Smooth muscle cell of the brain vasculature (primary cell): ENCODE data around the gene MFF.
"Not testable (repeated sequence)": the region's sequence is repeated elsewhere in the genome, so short reads cannot be mapped to it uniquely, and the experiment has no call there.

Experiments used
- DNase-seq: peaks from one replicate; pipeline ENCODE4 v3.0.0-alpha.2; 2012; ENCODE audit warnings: low read depth, low spot score

Gene MFF

GRCh38 chr2:227377467-227378351 lies 52.7 kb downstream of the MFF start:
- no peak for DNase-seq

GRCh38 chr2:227378371-227378782 lies 53.3 kb downstream of the MFF start:
- no peak for DNase-seq

GRCh38 chr2:227379095-227379494 lies 54.0 kb downstream of the MFF start, which contains the start of gene TM4SF20:
TSS of gene TM4SF20 (minus strand) at chr2:227379306. CDS start at chr2:227379268, 38 bp downstream.
- no peak for DNase-seq

- not testable (repeated sequence) for DNase-seq
These were observed 57.3 kb downstream of the MFF start for GRCh38 chr2:227382241-227382835.

GRCh38 chr2:227383686-227384085 lies 58.6 kb downstream of the MFF start:
- no peak for DNase-seq

- no peak for DNase-seq
These were observed 61.6 kb downstream of the MFF start for GRCh38 chr2:227386630-227387029.

- not testable (repeated sequence) for DNase-seq
These were observed 62.5 kb downstream of the MFF start, which contains the start of gene SCYGR1 for GRCh38 chr2:227387583-227387982. TSS of gene SCYGR1 (minus strand) at chr2:227387949. CDS start at chr2:227387949, 0 bp downstream.

- no peak for DNase-seq
These were observed 63.5 kb downstream of the MFF start for GRCh38 chr2:227388537-227389011.

GRCh38 chr2:227389231-227389630 lies 64.2 kb downstream of the MFF start:
- DNase-seq = no peak

- DNase-seq = no peak
These were observed 64.6 kb downstream of the MFF start for GRCh38 chr2:227389661-227390060.

- no peak for DNase-seq
These were observed 65.6 kb downstream of the MFF start for GRCh38 chr2:227390468-227391256.

- no peak for DNase-seq
These were observed 69.3 kb downstream of the MFF start for GRCh38 chr2:227394401-227394800.

GRCh38 chr2:227395556-227395955 lies 70.5 kb downstream of the MFF start:
- DNase-seq = no peak

GRCh38 chr2:227397562-227397961 lies 72.5 kb downstream of the MFF start:
- DNase-seq = no peak

GRCh38 chr2:227398684-227399670 lies 73.9 kb downstream of the MFF start:
- DNase-seq = no peak

- DNase-seq = no peak
These were observed 76.5 kb downstream of the MFF start for GRCh38 chr2:227401550-227401949.

- no peak for DNase-seq
These were observed 77.3 kb downstream of the MFF start for GRCh38 chr2:227402321-227402720.

- DNase-seq = no peak
These were observed 77.9 kb downstream of the MFF start for GRCh38 chr2:227402959-227403358.

- DNase-seq = no peak
These were observed 79.7 kb downstream of the MFF start for GRCh38 chr2:227404585-227405271.
